Measurements from ENCODE around the gene CFAP157. TPM values are rescaled to one million over a fixed set of nuclear protein-coding genes. Genes with fewer than 3 reads are reported as not detected.

Gene CFAP157
- total RNA-seq, 2 donors from 2014 or later: 0.20 to 0.44 TPM

DNA sequence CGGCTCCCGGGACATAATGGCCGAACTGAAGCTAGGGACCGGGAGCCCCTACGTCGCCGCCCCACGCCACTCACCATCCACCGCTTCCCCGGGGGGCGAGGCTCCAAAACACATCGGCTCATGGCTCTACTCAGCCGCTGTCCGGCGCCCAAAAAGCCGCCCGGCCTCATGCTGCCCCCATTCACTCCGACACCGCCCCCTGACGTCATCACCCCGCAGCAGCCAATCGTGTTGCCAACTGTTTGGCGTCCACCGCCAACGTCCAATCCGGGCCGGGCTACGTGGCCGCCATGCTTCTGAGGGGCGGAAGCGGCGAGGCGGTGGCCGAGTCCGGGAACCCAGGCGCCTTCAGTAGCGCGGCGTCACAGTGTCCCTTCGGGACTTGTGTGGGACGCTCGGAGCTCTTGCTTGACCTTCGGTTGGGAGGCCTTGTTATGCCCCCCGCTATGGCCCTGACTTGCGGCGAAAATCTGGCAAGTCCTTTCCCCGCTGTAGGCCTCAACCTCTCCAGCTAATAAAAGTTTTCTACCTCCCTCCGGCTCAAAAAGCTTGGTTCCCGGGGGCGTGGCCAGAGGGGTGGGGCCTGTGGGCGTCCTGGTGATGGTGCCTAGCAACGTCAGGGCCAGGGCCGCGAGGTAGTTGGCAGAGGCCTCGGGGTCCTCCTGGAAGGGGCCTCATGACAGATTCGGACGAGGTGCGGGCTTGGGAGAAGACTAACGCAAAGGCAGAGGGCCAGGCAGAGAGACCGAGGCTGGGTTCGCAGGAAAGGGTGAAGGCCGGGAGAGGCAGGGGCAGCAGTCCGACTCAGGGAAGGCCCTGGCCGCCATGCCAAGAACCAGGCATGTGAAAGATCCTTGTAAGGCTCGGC lies 8.9 kb downstream of the CFAP157 start, which contains the start of the genes PTRH1 and TTC16:
Gene PTRH1, minus strand, starts transcription at position 194 of the 868 bp plus-strand sequence. Its CDS starts 24 bp downstream, at position 170.
Gene TTC16, plus strand, starts transcription at position 610 of the 868 bp plus-strand sequence. Its CDS starts 67 bp downstream, at position 677.
- no peaks in the 10 kb centered on the region for H3K9me3 ChIP-seq (ENCODE audit: control insufficient read depth, low read length)
- H3K36me3 ChIP-seq (ENCODE audit: control insufficient read depth, insufficient read depth, low read length): no peaks in the 10 kb centered on the region
- peak within 1 kb of the TSS; percentile 58 for H3K9ac ChIP-seq (ENCODE audit: extremely low read depth, low read length, poor library complexity, severe bottlenecking)
- no peaks in the 10 kb centered on the region for H3K4me1 ChIP-seq (ENCODE audit: control insufficient read depth, insufficient read depth, low read length)
- no peak within 1 kb of the TSS for H3K27ac ChIP-seq (ENCODE audit: low read depth, low read length)
- TF ChIP-seq, protein P1, sequence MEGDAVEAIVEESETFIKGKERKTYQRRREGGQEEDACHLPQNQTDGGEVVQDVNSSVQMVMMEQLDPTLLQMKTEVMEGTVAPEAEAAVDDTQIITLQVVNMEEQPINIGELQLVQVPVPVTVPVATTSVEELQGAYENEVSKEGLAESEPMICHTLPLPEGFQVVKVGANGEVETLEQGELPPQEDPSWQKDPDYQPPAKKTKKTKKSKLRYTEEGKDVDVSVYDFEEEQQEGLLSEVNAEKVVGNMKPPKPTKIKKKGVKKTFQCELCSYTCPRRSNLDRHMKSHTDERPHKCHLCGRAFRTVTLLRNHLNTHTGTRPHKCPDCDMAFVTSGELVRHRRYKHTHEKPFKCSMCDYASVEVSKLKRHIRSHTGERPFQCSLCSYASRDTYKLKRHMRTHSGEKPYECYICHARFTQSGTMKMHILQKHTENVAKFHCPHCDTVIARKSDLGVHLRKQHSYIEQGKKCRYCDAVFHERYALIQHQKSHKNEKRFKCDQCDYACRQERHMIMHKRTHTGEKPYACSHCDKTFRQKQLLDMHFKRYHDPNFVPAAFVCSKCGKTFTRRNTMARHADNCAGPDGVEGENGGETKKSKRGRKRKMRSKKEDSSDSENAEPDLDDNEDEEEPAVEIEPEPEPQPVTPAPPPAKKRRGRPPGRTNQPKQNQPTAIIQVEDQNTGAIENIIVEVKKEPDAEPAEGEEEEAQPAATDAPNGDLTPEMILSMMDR (conservative IDR thresholded peaks at IDR 0.05): no peak
- peak within 1 kb of the TSS; percentile 90 for H3K4me3 Mint-ChIP-seq
- peaks cover 2% of the 10 kb centered on the region for H3K27me3 Mint-ChIP-seq (ENCODE audit: insufficient read depth)
- no peaks in the 10 kb centered on the region for H3K36me3 Mint-ChIP-seq (ENCODE audit: low read depth)
- H3K4me3 ChIP-seq (ENCODE audit: low read length): peak within 1 kb of the TSS; percentile 83
- WGBS, 2 experiments (ENCODE audit: insufficient coverage in 1 of 2, insufficient read length in 1 of 2): 7% methylated on average over 55 to 65 of the region's 65 CpGs
- H3K9me3 Mint-ChIP-seq: no peaks in the 10 kb centered on the region
- H3K27me3 ChIP-seq (ENCODE audit: control insufficient read depth, insufficient read depth, low read length, poor library complexity, severe bottlenecking): no peaks in the 10 kb centered on the region
- peaks cover 12% of the 10 kb centered on the region for H3K4me1 Mint-ChIP-seq
- peak; percentile 99 for DNase-seq
- H3K27ac Mint-ChIP-seq: peak within 1 kb of the TSS; percentile 93

DNA sequence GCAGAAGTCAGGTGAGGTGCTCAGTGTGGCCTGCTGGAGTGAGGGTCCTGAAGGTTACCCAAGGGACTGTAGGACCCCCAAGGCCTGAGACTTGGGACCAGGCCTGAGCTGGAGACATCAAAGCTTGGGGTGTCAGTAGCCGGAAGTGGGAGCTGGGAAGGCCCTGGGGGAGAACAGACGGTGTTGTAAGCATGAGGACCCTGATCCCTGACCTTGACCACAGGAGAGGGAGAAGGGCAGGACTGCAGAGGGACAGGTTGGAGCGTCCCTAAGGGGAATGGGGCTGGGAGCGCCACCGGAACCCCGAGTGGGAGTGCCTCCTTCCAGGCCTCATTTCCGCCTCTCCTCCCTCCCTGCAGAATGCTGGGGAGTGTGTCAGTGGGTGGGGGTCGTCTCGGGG lies 9.6 kb downstream of the CFAP157 start:
- H3K36me3 ChIP-seq (ENCODE audit: control insufficient read depth, insufficient read depth, low read length): no peaks in the 10 kb centered on the region
- Mint-ChIP-seq H3K27me3 (ENCODE audit: insufficient read depth) (peaks cover 2% of the 10 kb centered on the region), H3K27ac (peak overlapping the region; percentile 93), H3K9me3 (no peaks in the 10 kb centered on the region), H3K4me1 (peaks cover 7% of the 10 kb centered on the region), H3K36me3 (ENCODE audit: low read depth) (no peaks in the 10 kb centered on the region), H3K4me3 (peak overlapping the region; percentile 90)
- H3K9ac ChIP-seq (ENCODE audit: extremely low read depth, low read length, poor library complexity, severe bottlenecking): no peak overlapping the region
- H3K27ac ChIP-seq (ENCODE audit: low read depth, low read length): no peak overlapping the region
- H3K4me1 ChIP-seq (ENCODE audit: control insufficient read depth, insufficient read depth, low read length): no peaks in the 10 kb centered on the region
- 84 to 94% methylated on average over 4 to 9 of the region's 9 CpGs for WGBS, 2 experiments (ENCODE audit: insufficient coverage in 1 of 2, insufficient read length in 1 of 2)
- no peaks in the 10 kb centered on the region for H3K9me3 ChIP-seq (ENCODE audit: control insufficient read depth, low read length)
- peak overlapping the region; percentile 83 for H3K4me3 ChIP-seq (ENCODE audit: low read length)
- TF ChIP-seq, protein P1 (conservative IDR thresholded peaks at IDR 0.05): no peak
- no peaks in the 10 kb centered on the region for H3K27me3 ChIP-seq (ENCODE audit: control insufficient read depth, insufficient read depth, low read length, poor library complexity, severe bottlenecking)
- DNase-seq: no peak

GRCh38 chr9:127717766-127718165 lies 11.0 kb downstream of the CFAP157 start:
- Histone ChIP-seq H3K9me3 (ENCODE audit: control insufficient read depth, low read length) (no peaks in the 10 kb centered on the region), H3K9ac (ENCODE audit: extremely low read depth, low read length, poor library complexity, severe bottlenecking) (no peak overlapping the region), H3K36me3 (ENCODE audit: control insufficient read depth, insufficient read depth, low read length) (no peaks in the 10 kb centered on the region), H3K4me3 (ENCODE audit: low read length) (no peak overlapping the region), H3K27ac (ENCODE audit: low read depth, low read length) (no peak overlapping the region), H3K27me3 (ENCODE audit: control insufficient read depth, insufficient read depth, low read length, poor library complexity, severe bottlenecking) (no peaks in the 10 kb centered on the region), H3K4me1 (ENCODE audit: control insufficient read depth, insufficient read depth, low read length) (no peaks in the 10 kb centered on the region)
- no peak overlapping the region for H3K4me3 Mint-ChIP-seq
- H3K4me1 Mint-ChIP-seq: peaks cover 5% of the 10 kb centered on the region
- H3K27ac Mint-ChIP-seq: no peak overlapping the region
- H3K9me3 Mint-ChIP-seq: no peaks in the 10 kb centered on the region
- no peaks in the 10 kb centered on the region for H3K36me3 Mint-ChIP-seq (ENCODE audit: low read depth)
- TF ChIP-seq, protein P1 (conservative IDR thresholded peaks at IDR 0.05): no peak
- peaks cover 2% of the 10 kb centered on the region for H3K27me3 Mint-ChIP-seq (ENCODE audit: insufficient read depth)
- no peak for DNase-seq
- 88 to 96% methylated on average over 4 to 5 of the region's 5 CpGs for WGBS, 2 experiments (ENCODE audit: insufficient coverage in 1 of 2, insufficient read length in 1 of 2)
